Endothelial cell of umbilical vein (primary cell): ENCODE data around the gene HMGXB4. TPM values are rescaled to one million over a fixed set of nuclear protein-coding genes. Genes with fewer than 3 reads are reported as not detected.

Experiments
- BruUV-seq: library from RNA; stranded (reverse); fragments of 400-500 nt; replicated peaks from 2 replicates; lab custom pipeline; 2021; lab: Mats Ljungman, UMichigan
- CTCF ChIA-PET: fragments of 300-600, 350-600 bp; sonication (Branson Sonifier 250); formaldehyde crosslinking; loops from one replicate; lab custom pipeline; 2021; ENCODE audit warnings: antibody characterized with exemption, inconsistent platforms; lab: Charles Lee
- POLR2A ChIA-PET: fragments of 300-600, 350-600 bp; sonication (Branson Sonifier 250); formaldehyde crosslinking; loops from one replicate; lab custom pipeline; 2021; ENCODE audit warnings: antibody characterized with exemption, inconsistent platforms; lab: Charles Lee
- DNase-seq: peaks from one replicate; pipeline ENCODE4 v3.0.0-alpha.2; 2011; ENCODE audit warnings: low read depth, low spot score
- FAIRE-seq: peaks from 2 replicates; lab custom pipeline; 2011; peaks lifted over from hg19 to GRCh38; lab: Jason Lieb, UNC
- H2AFZ ChIP-seq: 2 replicates; pipeline ENCODE4 v1.6.0; 2012; ENCODE audit warnings: low read depth, low read length, control low read depth, inconsistent platforms
- H3K27ac ChIP-seq: 2 replicates; pipeline ENCODE4 v1.5.1; 2011; ENCODE audit warnings: low read depth, mild to moderate bottlenecking, control low read depth, low read length, moderate library complexity; ENCODE audit not compliant: insufficient read depth
- H3K27me3 ChIP-seq, 2 experiments: 2 replicates each; pipeline versions ENCODE4 v1.6.0 to v1.6.1; 2011; ENCODE audit warnings: low read length in 2 of 2, mixed read lengths in 1 of 2; ENCODE audit not compliant: control insufficient read depth in 2 of 2, insufficient read depth in 2 of 2
- H3K36me3 ChIP-seq, 2 experiments: 2 replicates in 1 of 2; 3 replicates in 1 of 2; pipeline ENCODE4 v1.5.1; 2011; ENCODE audit warnings: low read length in 2 of 2, mild to moderate bottlenecking in 1 of 2, moderate library complexity in 1 of 2; ENCODE audit not compliant: control insufficient read depth in 2 of 2, insufficient read depth in 2 of 2; ENCODE audit errors: extremely low read depth in 1 of 2
- H3K4me1 ChIP-seq: 3 replicates; pipeline ENCODE4 v1.5.1; 2011; ENCODE audit warnings: mild to moderate bottlenecking, low read length; ENCODE audit not compliant: control insufficient read depth, insufficient read depth; ENCODE audit errors: extremely low read depth
- H3K4me2 ChIP-seq: 2 replicates; pipeline ENCODE4 v1.6.1; 2011; ENCODE audit warnings: low read length, control low read depth, mixed read lengths; ENCODE audit not compliant: insufficient read depth
- H3K4me3 ChIP-seq, 3 experiments: fragments of 200-600 bp in 1 of 3; sonication (generic), shearing (Covaris generic) in 1 of 3; replicated peaks in 1 of 3; 2 replicates each; pipeline ENCODE4 v1.5.1; 2011 to 2016; ENCODE audit warnings: control low read depth in 3 of 3, low read length in 3 of 3, mild to moderate bottlenecking in 2 of 3, inconsistent platforms in 1 of 3, low read depth in 1 of 3, moderate library complexity in 1 of 3; ENCODE audit not compliant: insufficient read depth in 1 of 3
- H3K79me2 ChIP-seq: 2 replicates; pipeline ENCODE4 v1.6.0; 2012; ENCODE audit warnings: low read length, inconsistent platforms; ENCODE audit not compliant: control insufficient read depth, insufficient read depth
- H3K9ac ChIP-seq: replicated peaks from 2 replicates; pipeline ENCODE3; 2011; ENCODE audit warnings: low read length, control low read depth; ENCODE audit not compliant: insufficient read depth; ENCODE audit errors: extremely low read depth
- H3K9me1 ChIP-seq: replicated peaks from 3 replicates; pipeline ENCODE4 v1.6.0; 2011; ENCODE audit warnings: mild to moderate bottlenecking, low read length; ENCODE audit not compliant: control insufficient read depth, insufficient read depth; ENCODE audit errors: extremely low read depth
- H3K9me3 ChIP-seq: replicated peaks from 2 replicates; pipeline ENCODE4 v1.5.1; 2012; ENCODE audit warnings: low read length, inconsistent platforms; ENCODE audit not compliant: control insufficient read depth, insufficient read depth
- H4K20me1 ChIP-seq: replicated peaks from 2 replicates; pipeline ENCODE3; 2011; ENCODE audit warnings: mild to moderate bottlenecking, low read length; ENCODE audit not compliant: control insufficient read depth, insufficient read depth; ENCODE audit errors: extremely low read depth
- EZH2 ChIP-seq: IDR thresholded peaks from 2 replicates; pipeline ENCODE4 v1.6.1; 2012; ENCODE audit warnings: borderline replicate concordance, low read depth, mild to moderate bottlenecking, moderate library complexity, low read length, inconsistent platforms; ENCODE audit not compliant: severe bottlenecking
- FOS ChIP-seq: IDR thresholded peaks from 2 replicates; pipeline ENCODE4 v1.6.1; 2011; ENCODE audit warnings: mild to moderate bottlenecking, low read length, moderate library complexity, borderline replicate concordance; ENCODE audit not compliant: insufficient read depth
- GATA2 ChIP-seq: IDR thresholded peaks from 2 replicates; pipeline ENCODE4 v1.7.0; 2011; ENCODE audit warnings: low read depth, mild to moderate bottlenecking, moderate library complexity, mixed read lengths, low read length; ENCODE audit not compliant: insufficient read length, insufficient read depth
- JUN ChIP-seq: IDR thresholded peaks from 2 replicates; pipeline ENCODE4 v1.6.1; 2011; ENCODE audit warnings: borderline replicate concordance, low read depth; ENCODE audit not compliant: insufficient read length, insufficient read depth
- MYC ChIP-seq: IDR thresholded peaks from one replicate; pipeline ENCODE4 v1.6.1; 2011; ENCODE audit warnings: mild to moderate bottlenecking, low read depth, low read length
- POLR2A ChIP-seq: IDR thresholded peaks from 2 replicates; pipeline ENCODE4 v1.6.1; 2012; ENCODE audit warnings: low read depth, mild to moderate bottlenecking, control low read depth, low read length
- POLR2AphosphoS5 ChIP-seq: IDR thresholded peaks from 2 replicates; pipeline ENCODE4 v1.6.1; 2012; ENCODE audit warnings: low read depth, mild to moderate bottlenecking, control low read depth, low read length, moderate library complexity; ENCODE audit not compliant: insufficient read depth
- dilution Hi-C: fragments of 300-500 bp; cut with MboI; formaldehyde crosslinking; loops from one replicate; pipeline ENCODE4 v1.15.0; 2019; ENCODE audit warnings: low sequenced_read_pairs; ENCODE audit not compliant: extremely low pct_ligation_motif_present
- intact Hi-C: fragments of 100-400 bp; cut with micrococcal nuclease; formaldehyde crosslinking; loops from one replicate; pipeline ENCODE4 v1.10.0; 2022
- polyA plus RNA-seq, 4 experiments: library from polyadenylated mRNA; depleted of rRNA in 3 of 4; stranded (reverse) in 3 of 4; unstranded in 1 of 4; fragments of >200 nt; gene quantifications; 2 replicates each; pipeline versions ENCODE4 v1.2.1 to v1.2.3, GENCODE V29; 2011 to 2012; ENCODE audit warnings: missing spikeins in 1 of 4
- total RNA-seq: library from RNA; stranded (reverse); gene quantifications from 2 replicates; pipeline ENCODE4 v1.2.3, GENCODE V29; 2021
- TF ChIP-seq, protein P1 (sequence below), 2 donors: IDR thresholded peaks; 1 replicate in 1 of 2; 2 replicates in 1 of 2; pipeline ENCODE4 v1.5.1; 2011; ENCODE audit warnings: low read length in 2 of 2, mild to moderate bottlenecking in 2 of 2, moderate library complexity in 2 of 2, control low read depth in 1 of 2, inconsistent platforms in 1 of 2, low read depth in 1 of 2; ENCODE audit not compliant: insufficient read depth in 1 of 2; ENCODE audit errors: extremely low read depth in 1 of 2
- TF ChIP-seq, protein P2 (sequence below): IDR thresholded peaks from 2 replicates; pipeline ENCODE4 v1.6.1; 2011; ENCODE audit not compliant: insufficient read depth, insufficient read length

Gene HMGXB4
- total and polyA plus RNA-seq, 2 donors (not counting 3 experiments of a cell fraction or from before 2014, with no cell fraction given), result 12.2 to 30.5 TPM

DNA sequence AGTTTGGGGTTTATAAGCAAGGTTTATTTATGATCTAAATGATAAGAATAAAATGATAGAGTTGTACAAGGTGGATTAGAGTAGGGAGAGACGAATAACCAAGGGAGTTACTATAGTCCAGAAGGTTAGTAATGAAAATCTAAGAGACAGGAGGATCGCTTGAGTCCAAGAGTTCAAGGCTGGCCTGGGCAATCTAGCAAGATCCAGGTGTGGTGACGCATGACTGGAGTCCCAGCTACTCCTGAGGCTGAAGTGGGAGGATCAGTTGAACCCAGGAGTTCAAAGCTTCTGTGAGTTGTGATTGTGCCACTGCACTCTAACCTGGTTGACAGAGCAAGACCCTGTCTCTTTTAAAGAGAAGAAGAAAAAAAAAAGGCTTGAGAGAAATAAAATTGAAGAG, 12.3 kb downstream of the HMGXB4 start:
- H3K4me1 ChIP-seq, result peaks cover 4% of the 10 kb centered on the region
- H3K36me3 ChIP-seq, result peaks cover 5 to 27% of the 10 kb centered on the region in 2 experiments
- intact Hi-C loops (no loop called here), dilution Hi-C loops (no loop called here)
- BruUV-seq, result no TSS peak
- DNase-seq, result no peak
- no peak overlapping the region for H3K27ac ChIP-seq
- FAIRE-seq, result no peak
- ChIA-PET POLR2A (no interaction called here), CTCF (no interaction called here)
- H3K27me3 ChIP-seq, result no peaks in the 10 kb centered on the region
- H3K79me2 ChIP-seq, result peaks cover 30% of the 10 kb centered on the region
- no peak overlapping the region for H3K4me3 ChIP-seq
- H4K20me1 ChIP-seq, result peaks cover 4% of the 10 kb centered on the region
- no peaks in the 10 kb centered on the region for H3K9me3 ChIP-seq
- TF ChIP-seq JUN (no peak), POLR2AphosphoS5 (no peak), EZH2 (no peak), MYC (no peak), GATA2 (no peak), FOS (no peak), POLR2A (no peak)
- TF ChIP-seq, protein P1, sequence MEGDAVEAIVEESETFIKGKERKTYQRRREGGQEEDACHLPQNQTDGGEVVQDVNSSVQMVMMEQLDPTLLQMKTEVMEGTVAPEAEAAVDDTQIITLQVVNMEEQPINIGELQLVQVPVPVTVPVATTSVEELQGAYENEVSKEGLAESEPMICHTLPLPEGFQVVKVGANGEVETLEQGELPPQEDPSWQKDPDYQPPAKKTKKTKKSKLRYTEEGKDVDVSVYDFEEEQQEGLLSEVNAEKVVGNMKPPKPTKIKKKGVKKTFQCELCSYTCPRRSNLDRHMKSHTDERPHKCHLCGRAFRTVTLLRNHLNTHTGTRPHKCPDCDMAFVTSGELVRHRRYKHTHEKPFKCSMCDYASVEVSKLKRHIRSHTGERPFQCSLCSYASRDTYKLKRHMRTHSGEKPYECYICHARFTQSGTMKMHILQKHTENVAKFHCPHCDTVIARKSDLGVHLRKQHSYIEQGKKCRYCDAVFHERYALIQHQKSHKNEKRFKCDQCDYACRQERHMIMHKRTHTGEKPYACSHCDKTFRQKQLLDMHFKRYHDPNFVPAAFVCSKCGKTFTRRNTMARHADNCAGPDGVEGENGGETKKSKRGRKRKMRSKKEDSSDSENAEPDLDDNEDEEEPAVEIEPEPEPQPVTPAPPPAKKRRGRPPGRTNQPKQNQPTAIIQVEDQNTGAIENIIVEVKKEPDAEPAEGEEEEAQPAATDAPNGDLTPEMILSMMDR (IDR thresholded peaks at IDR 0.05; ENCODE audit: extremely low read depth in 1 of 2, insufficient read depth in 1 of 2, low read depth in 1 of 2, low read length in 2 of 2), result no peak
- TF ChIP-seq, protein P2, sequence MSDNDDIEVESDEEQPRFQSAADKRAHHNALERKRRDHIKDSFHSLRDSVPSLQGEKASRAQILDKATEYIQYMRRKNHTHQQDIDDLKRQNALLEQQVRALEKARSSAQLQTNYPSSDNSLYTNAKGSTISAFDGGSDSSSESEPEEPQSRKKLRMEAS, result no peak
- no peaks in the 10 kb centered on the region for H3K9me1 ChIP-seq
- no peak overlapping the region for H3K9ac ChIP-seq
- no peak overlapping the region for H3K4me2 ChIP-seq
- H2AFZ ChIP-seq, result no peak overlapping the region
